K562 (cell line): ENCODE measurements around the gene THAP12. TPM values are rescaled to one million over a fixed set of nuclear protein-coding genes. Genes with fewer than 3 reads are reported as not detected.

Source experiments
- GATAD2B ChIP-seq: fragments of 450-650 bp; IDR thresholded peaks from 2 replicates; pipeline ENCODE4 v1.6.1; 2017; ENCODE audit warnings: mild to moderate bottlenecking, borderline replicate concordance
- KDM4B ChIP-seq, 2 experiments: fragments of 450-650 bp in 1 of 2; sonication (generic) in 1 of 2; IDR thresholded peaks; 2 replicates each; pipeline ENCODE4 v1.6.1; 2016 to 2017; ENCODE audit warnings: borderline replicate concordance in 2 of 2, antibody characterized with exemption in 1 of 2, low read depth in 1 of 2, mild to moderate bottlenecking in 1 of 2
- MCM2 ChIP-seq: fragments of 450-650 bp; IDR thresholded peaks from 2 replicates; pipeline ENCODE4 v1.6.1; 2017; ENCODE audit warnings: low read depth, mild to moderate bottlenecking
- NELFE ChIP-seq: IDR thresholded peaks from 2 replicates; pipeline ENCODE4 v1.6.1; 2011; ENCODE audit warnings: mild to moderate bottlenecking; ENCODE audit not compliant: insufficient read depth, insufficient read length
- NFATC3 ChIP-seq: fragments of 450-650 bp; IDR thresholded peaks from 2 replicates; pipeline ENCODE4 v1.6.1; 2017; ENCODE audit warnings: mild to moderate bottlenecking
- NONO ChIP-seq, 2 experiments: fragments of 200-400 bp in 1 of 2; fragments of 450-650 bp in 1 of 2; formaldehyde crosslinking in 1 of 2; IDR thresholded peaks; 2 replicates each; pipeline ENCODE4 v1.6.1; 2017; ENCODE audit warnings: low read depth in 2 of 2, mild to moderate bottlenecking in 2 of 2, moderate library complexity in 2 of 2, low read length in 1 of 2
- PTTG1 ChIP-seq: fragments of 450-650 bp; IDR thresholded peaks from 2 replicates; pipeline ENCODE4 v1.6.1; 2016; ENCODE audit warnings: low read depth, mild to moderate bottlenecking, missing genetic modification characterization, missing compliant biosample characterization
- RAD21 ChIP-seq, 2 experiments: fragments of 250-450 bp in 1 of 2; fragments of 450-650 bp in 1 of 2; sonication (Bioruptor Pico) in 1 of 2; formaldehyde crosslinking in 1 of 2; IDR thresholded peaks in 1 of 2; conservative IDR thresholded peaks in 1 of 2; 2 replicates each; pipeline versions ENCODE4 v1.4.0 to v1.8.0; 2020 to 2022; ENCODE audit warnings: mild to moderate bottlenecking in 2 of 2, moderate library complexity in 1 of 2
- SP1 ChIP-seq: sonication (generic); formaldehyde crosslinking; IDR thresholded peaks from 2 replicates; pipeline ENCODE4 v1.8.1; 2022; ENCODE audit warnings: mild to moderate bottlenecking, missing genetic modification reagents
- ZBED1 ChIP-seq: IDR thresholded peaks from 2 replicates; pipeline ENCODE4 v1.6.1; 2014
- ZNF41 ChIP-seq: fragments of 250-450 bp; sonication (Bioruptor Pico); conservative IDR thresholded peaks from 2 replicates; pipeline ENCODE4 v1.4.0; 2020; ENCODE audit warnings: mild to moderate bottlenecking
- polyA plus RNA-seq, 8 experiments: library from polyadenylated mRNA; depleted of rRNA in 4 of 8; stranded (reverse) in 5 of 8; unstranded in 3 of 8; fragments of >200 nt; fragmentation: Nextera tagmentation in 2 of 8; fragmentation: Illumina TruSeq in 1 of 8; extraction: Ambion mirVana in 2 of 8; extraction: Trizol in 1 of 8; gene quantifications; 2 replicates each; pipeline versions ENCODE4 v1.2.1 to v1.2.3, GENCODE V29; 2011 to 2014; ENCODE audit warnings: inconsistent platforms in 1 of 8, missing spikeins in 1 of 8
- total RNA-seq, 7 experiments: library from RNA; depleted of rRNA in 6 of 7; stranded (reverse); fragments of >200 nt in 6 of 7; fragmentation: Illumina TruSeq in 2 of 7; extraction: Trizol in 2 of 7; gene quantifications; 2 replicates each; pipeline versions ENCODE4 v1.2.1 to v1.2.3, GENCODE V29; 2011 to 2021; ENCODE audit warnings: low replicate concordance in 1 of 7
- TF ChIP-seq, protein P1 (sequence below): fragments of 450-650 bp; formaldehyde crosslinking; IDR thresholded peaks from 2 replicates; pipeline ENCODE4 v1.4.0; 2022; ENCODE audit warnings: missing genetic modification characterization
- TF ChIP-seq, protein P2 (sequence below): fragments of 200-800 bp; sonication (Bioruptor generic); IDR thresholded peaks from 2 replicates; pipeline ENCODE4 v1.6.1; 2017; ENCODE audit warnings: missing genetic modification characterization, missing compliant biosample characterization
- TF ChIP-seq, protein P3 (sequence below): IDR thresholded peaks from 2 replicates; pipeline ENCODE4 v1.6.1; 2011; ENCODE audit warnings: borderline replicate concordance, low read depth, mild to moderate bottlenecking, moderate library complexity, low read length; ENCODE audit not compliant: insufficient read depth, poor library complexity, severe bottlenecking
- TF ChIP-seq, protein P4 (sequence below), 3 experiments: fragments of 200-800 bp in 1 of 3; fragments of 250-450 bp in 1 of 3; fragments of 450-650 bp in 1 of 3; sonication (Bioruptor Pico) in 1 of 3; sonication (Bioruptor generic) in 1 of 3; formaldehyde crosslinking in 1 of 3; IDR thresholded peaks; 2 replicates each; pipeline versions ENCODE4 v1.6.1 to v1.8.0; 2016 to 2022; ENCODE audit warnings: mild to moderate bottlenecking in 2 of 3, missing genetic modification characterization in 2 of 3, missing compliant biosample characterization in 1 of 3, moderate library complexity in 1 of 3
- TF ChIP-seq, protein P5 (sequence below): sonication (generic); formaldehyde crosslinking; IDR thresholded peaks from 2 replicates; pipeline ENCODE4 v1.5.0; 2020; ENCODE audit warnings: missing genetic modification reagents

The THAP12 gene
- total and polyA plus RNA-seq, 9 of the 15 experiments (the other 6 are each of a cell fraction or from before 2014, with no cell fraction given) = 28.1 to 103 (median 57.8) TPM

DNA sequence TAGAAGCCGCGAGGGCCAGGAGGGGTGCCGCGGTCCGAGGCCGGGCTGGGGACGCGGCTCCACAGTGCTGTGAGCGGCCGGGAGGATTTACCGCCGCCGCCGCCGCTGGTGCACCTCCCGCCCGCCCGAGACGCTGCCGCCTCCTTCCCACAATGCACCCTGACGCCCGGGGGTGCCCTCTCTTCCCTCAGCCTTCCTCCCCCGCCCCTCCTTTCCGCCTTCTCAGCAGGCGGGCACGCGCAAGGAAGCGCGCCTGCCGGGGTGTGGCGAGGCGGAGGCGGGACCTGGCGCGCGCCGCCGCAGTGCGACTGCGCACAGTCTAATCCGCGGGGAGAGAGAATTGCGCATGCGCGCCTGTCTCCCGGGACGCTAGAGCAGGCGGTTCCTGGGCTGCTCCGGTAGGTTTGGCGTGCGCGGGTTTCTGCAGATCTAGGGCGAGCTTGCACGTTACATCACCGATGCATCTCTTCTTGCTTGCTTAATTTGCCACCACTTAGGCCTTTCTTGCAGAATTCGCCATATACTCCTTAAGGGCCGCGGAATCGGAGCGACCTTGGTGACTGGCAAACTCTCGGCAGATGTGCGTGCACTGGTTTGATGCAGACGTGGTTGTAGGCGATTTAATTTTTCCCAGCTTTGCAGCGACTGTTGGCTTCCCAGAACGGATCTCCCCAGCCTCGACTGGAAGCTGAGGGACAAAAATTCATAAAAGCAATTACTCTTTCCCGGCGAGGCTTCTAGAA, at the start of gene THAP12, which contains the start of gene GVQW3 (continued):
- TF ChIP-seq GATAD2B (no peak), KDM4B (IDR thresholded peaks at IDR 0.05; ENCODE audit: borderline replicate concordance in 2 of 2, low read depth in 1 of 2) (peak in 1 of 2 experiments; percentile 91; a peak in 1 of 4 replicates), NONO (IDR thresholded peaks at IDR 0.05; ENCODE audit: low read depth in 2 of 2, low read length in 1 of 2) (peak in 1 of 2 experiments; percentile 70; a peak in 1 of 4 replicates), RAD21 (CRISPR knock-in tag; conservative IDR thresholded peaks at IDR 0.05 in 1 of 2, IDR thresholded peaks at IDR 0.05 in 1 of 2) (no peak), NFATC3 (0 out of 2 replicates have a peak, but pooled peaks have one; percentile 44), MCM2 (no peak), ZNF41 (CRISPR knock-in tag) (no peak), SP1 (CRISPR knock-in tag) (peak; percentile 73; the same call in 1 of the 2 replicates), ZBED1 (no peak), PTTG1 (tag) (no peak), NELFE (no peak)
- TF ChIP-seq, protein P1, sequence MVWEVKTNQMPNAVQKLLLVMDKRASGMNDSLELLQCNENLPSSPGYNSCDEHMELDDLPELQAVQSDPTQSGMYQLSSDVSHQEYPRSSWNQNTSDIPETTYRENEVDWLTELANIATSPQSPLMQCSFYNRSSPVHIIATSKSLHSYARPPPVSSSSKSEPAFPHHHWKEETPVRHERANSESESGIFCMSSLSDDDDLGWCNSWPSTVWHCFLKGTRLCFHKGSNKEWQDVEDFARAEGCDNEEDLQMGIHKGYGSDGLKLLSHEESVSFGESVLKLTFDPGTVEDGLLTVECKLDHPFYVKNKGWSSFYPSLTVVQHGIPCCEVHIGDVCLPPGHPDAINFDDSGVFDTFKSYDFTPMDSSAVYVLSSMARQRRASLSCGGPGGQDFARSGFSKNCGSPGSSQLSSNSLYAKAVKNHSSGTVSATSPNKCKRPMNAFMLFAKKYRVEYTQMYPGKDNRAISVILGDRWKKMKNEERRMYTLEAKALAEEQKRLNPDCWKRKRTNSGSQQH (CRISPR knock-in tag) = no peak; the same call in 1 of the 2 replicates
- TF ChIP-seq, protein P2, sequence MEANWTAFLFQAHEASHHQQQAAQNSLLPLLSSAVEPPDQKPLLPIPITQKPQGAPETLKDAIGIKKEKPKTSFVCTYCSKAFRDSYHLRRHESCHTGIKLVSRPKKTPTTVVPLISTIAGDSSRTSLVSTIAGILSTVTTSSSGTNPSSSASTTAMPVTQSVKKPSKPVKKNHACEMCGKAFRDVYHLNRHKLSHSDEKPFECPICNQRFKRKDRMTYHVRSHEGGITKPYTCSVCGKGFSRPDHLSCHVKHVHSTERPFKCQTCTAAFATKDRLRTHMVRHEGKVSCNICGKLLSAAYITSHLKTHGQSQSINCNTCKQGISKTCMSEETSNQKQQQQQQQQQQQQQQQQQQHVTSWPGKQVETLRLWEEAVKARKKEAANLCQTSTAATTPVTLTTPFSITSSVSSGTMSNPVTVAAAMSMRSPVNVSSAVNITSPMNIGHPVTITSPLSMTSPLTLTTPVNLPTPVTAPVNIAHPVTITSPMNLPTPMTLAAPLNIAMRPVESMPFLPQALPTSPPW = peak; percentile 97
- TF ChIP-seq, protein P3, sequence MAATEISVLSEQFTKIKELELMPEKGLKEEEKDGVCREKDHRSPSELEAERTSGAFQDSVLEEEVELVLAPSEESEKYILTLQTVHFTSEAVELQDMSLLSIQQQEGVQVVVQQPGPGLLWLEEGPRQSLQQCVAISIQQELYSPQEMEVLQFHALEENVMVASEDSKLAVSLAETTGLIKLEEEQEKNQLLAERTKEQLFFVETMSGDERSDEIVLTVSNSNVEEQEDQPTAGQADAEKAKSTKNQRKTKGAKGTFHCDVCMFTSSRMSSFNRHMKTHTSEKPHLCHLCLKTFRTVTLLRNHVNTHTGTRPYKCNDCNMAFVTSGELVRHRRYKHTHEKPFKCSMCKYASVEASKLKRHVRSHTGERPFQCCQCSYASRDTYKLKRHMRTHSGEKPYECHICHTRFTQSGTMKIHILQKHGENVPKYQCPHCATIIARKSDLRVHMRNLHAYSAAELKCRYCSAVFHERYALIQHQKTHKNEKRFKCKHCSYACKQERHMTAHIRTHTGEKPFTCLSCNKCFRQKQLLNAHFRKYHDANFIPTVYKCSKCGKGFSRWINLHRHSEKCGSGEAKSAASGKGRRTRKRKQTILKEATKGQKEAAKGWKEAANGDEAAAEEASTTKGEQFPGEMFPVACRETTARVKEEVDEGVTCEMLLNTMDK = peak; percentile 53
- TF ChIP-seq, protein P4, sequence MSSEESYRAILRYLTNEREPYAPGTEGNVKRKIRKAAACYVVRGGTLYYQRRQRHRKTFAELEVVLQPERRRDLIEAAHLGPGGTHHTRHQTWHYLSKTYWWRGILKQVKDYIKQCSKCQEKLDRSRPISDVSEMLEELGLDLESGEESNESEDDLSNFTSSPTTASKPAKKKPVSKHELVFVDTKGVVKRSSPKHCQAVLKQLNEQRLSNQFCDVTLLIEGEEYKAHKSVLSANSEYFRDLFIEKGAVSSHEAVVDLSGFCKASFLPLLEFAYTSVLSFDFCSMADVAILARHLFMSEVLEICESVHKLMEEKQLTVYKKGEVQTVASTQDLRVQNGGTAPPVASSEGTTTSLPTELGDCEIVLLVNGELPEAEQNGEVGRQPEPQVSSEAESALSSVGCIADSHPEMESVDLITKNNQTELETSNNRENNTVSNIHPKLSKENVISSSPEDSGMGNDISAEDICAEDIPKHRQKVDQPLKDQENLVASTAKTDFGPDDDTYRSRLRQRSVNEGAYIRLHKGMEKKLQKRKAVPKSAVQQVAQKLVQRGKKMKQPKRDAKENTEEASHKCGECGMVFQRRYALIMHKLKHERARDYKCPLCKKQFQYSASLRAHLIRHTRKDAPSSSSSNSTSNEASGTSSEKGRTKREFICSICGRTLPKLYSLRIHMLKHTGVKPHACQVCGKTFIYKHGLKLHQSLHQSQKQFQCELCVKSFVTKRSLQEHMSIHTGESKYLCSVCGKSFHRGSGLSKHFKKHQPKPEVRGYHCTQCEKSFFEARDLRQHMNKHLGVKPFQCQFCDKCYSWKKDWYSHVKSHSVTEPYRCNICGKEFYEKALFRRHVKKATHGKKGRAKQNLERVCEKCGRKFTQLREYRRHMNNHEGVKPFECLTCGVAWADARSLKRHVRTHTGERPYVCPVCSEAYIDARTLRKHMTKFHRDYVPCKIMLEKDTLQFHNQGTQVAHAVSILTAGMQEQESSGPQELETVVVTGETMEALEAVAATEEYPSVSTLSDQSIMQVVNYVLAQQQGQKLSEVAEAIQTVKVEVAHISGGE (CRISPR knock-in tag; IDR thresholded peaks at IDR 0.05) = peak in 1 of 3 experiments; percentile 59; a peak in 1 of 6 replicates
- TF ChIP-seq, protein P5, sequence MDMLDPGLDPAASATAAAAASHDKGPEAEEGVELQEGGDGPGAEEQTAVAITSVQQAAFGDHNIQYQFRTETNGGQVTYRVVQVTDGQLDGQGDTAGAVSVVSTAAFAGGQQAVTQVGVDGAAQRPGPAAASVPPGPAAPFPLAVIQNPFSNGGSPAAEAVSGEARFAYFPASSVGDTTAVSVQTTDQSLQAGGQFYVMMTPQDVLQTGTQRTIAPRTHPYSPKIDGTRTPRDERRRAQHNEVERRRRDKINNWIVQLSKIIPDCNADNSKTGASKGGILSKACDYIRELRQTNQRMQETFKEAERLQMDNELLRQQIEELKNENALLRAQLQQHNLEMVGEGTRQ (CRISPR knock-in tag) = no peak
